GM19324 (cell line): ENCODE measurements around the gene ADCY2.
"Not testable (repeated sequence)": the region's sequence is repeated elsewhere in the genome, so short reads cannot be mapped to it uniquely, and the experiment has no call there.

Experiments used
- ATAC-seq: cut with Tn5 transposase; IDR thresholded peaks from one replicate; pipeline ENCODE4 v1.9.1; 2021; ENCODE audit warnings: mild to moderate bottlenecking, moderate library complexity; ENCODE audit not compliant: unreplicated experiment, low FRiP score

The ADCY2 gene

DNA sequence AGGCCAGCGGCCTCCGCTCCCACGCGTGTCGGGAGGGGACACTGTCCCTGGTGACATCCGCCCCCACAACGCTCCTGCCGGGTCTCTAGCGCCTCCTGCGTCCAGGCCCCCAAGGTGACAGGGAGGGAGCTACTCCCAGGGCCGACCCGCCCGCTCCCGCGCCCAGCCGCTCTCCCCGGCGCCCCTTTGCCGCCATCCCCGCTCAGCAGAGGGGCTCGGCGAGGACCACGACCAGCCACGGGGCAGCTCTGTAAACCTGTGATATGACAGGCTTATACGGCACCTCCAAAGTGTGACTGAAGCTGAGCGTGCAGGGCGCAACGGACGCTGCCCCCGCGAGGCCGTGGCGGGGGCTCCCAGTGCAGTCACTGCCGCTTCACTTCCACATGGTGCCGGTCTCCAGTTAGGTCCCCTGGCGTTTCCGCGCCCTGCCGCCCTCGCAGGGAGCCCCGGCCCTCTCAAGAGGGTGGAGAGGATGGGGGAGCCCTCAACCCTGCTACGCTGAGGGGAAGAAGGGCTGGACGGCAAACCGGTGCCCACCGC is 978 bp upstream of the ADCY2 start:
- ATAC-seq = no peak

DNA sequence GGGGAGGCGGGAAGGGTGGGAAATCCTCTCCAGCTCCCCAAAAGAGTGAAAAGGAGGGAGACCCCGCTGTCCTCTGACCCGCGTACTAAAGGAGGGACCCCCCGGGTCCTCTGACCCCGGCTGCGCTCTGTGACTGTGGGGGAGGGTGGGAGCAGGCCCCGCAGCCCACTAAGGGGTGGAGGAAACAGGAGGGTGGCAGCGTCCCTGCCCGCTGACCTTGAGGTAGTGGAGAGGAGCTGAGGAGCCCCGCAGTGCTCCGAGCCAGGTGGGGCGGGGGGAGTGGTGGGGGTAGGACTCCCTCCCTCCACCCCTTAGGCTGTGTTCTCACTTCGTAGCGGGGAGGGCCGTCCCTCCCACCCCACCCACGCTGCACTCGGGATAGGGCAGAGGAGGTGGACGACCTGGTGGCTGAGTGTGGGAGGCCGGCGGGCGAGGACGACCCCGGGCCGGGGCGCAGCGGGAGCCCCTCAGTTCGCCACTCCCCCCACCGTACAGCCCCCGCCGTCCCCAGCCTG is 449 bp upstream of the ADCY2 start:
- ATAC-seq = no peak

DNA sequence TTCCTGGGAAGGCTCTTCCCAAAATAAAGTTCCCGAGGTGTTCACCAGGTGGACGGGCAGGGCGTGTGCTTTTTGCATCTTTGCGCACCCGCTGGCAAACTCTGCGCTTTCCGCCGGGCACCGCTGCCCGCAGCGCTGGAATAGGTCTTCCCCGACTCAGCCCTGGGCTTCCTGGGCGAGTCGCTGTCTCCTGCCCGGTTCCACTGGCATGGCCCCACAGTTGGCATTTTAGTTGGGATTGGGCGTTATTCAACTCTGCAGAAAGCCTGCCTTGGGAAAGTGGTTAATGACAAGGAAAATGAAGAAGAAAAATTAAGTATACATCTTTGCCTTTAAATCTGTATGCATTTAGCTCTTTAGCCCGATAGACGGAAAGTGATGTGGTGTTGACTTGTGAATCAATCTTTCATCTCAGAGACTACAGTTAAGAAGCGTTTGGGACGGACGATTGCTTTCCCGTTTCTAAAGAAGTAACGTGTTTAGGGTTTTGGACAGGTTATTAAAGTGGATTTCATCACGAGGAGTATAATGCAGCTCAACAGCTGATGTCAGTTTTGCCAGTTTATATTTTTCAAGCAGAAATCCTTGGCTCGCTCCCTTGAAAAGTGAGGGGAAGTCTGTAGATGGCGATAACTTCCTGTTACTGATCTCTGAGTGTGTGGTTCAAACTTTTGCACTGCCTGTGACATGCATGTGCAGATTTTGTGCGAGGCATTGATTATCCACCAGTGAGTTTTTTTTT is 946 bp downstream of the ADCY2 start:
- no peak for ATAC-seq

DNA sequence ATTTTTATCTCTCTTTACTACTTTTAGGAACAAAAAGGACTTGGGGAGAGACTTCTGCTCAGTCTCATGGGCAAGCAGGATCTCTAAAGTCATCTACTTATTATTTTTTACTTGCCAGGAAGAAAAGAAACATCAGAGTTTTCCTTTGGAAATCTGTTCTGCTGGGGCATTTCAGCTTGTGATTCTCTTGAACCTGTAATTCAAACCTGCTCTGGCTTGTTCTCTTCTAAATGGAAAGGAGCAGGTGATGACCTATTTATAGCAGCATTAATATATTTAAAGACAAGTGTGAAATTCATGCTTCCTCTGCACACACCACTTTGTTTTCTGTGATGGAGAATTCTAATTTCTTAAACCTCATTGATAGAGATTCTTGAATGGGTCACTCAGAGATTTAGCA is 2.0 kb downstream of the ADCY2 start:
- no peak for ATAC-seq

DNA sequence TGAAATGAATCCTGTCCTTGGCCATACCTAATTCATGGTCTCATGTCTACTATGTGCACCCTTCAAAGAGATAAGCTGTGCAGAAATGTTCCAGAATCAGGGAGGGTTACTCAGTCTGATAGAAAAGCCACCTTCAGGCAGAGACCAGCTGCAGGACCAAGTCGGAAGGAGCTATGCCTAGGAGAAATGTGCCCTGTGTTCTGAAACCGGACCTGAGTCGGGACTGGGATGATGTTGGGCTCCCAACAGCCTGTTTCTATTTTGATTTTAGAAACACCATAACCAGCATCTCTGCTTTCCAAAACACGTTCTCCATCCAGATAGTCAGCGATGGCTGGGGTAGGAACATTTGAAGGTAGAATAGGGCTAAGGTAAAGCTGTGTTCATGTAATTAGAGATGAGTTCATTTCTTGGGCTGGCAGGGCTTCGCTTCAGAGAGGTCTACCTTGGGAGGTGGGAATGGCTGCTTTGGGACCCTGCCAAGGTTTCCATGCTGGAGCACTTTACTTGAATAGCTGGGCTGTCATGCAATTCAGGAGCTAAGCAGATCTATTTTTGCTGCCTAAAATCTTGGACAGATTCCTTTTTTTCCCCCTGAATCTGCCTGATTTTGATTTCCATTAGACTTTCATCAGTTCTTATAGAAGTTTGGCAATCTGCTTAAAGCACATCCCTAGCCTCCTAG is 2.8 kb downstream of the ADCY2 start:
- no peak for ATAC-seq

DNA sequence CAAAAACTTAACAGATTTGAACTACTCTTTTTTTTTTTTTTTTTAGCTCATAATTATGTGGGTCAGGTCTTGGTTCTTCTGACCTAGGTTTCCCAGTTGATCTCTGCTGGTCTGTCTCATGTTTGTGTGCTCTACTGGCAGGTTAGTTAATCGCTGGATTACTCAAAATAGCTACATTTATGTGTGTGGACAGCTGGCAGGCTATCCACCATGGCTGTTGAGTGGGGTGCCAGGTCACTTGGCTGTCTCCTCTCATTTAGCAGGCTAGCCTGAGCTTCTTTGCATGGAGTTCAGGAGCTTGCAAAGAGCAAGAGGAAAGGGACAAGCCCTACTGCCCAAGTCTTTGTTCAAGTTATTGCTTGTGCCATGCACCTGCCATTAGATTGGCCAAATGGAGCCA is 9.3 kb downstream of the ADCY2 start:
- no peak for ATAC-seq

DNA sequence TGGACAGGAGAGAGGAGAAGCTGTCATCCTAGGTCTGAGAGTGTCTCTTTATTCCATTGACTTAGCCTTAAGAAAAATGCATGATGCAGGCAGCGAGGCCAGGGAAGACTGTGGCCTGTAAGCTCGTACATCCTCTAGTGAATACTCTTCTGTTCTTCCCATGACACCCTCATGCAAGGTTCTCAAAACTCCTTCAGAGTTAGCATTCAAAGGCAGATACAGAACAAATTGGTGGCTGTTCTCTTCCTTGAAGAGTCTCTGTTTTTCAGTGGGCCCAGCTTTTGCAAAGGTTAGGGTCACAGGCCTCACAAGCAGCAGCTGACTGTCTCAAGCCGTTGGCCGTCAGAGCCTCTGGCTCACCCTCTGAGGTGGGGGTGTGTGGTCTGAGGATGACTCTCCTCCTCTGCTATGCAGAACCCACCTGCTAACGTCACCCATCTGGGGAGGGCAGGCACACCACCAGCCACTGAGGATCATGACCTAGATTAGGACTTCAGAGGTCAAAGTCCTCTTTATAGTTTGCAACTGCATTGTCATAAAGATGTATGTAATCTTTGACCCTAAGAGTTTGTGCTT is 15.1 kb downstream of the ADCY2 start:
- ATAC-seq = no peak

DNA sequence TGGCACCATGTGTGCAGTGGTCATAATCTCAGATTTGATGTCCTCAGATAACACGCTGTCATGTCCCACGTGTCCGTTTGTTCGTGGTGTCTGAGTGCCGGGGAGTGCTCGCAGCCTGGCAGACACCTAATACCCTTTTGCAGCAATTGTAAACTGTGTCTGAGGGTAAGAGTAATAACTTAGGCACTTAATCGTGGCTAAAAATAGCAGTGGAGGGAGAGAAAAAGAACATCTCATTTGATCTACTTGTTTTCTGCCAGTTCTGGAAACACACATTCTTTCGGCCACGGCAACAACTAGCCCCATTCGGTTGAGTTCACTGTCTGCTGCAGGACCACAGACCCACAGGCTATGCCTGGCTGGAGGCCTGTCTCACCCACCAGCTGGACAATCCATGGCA is 16.5 kb downstream of the ADCY2 start:
- no peak for ATAC-seq

DNA sequence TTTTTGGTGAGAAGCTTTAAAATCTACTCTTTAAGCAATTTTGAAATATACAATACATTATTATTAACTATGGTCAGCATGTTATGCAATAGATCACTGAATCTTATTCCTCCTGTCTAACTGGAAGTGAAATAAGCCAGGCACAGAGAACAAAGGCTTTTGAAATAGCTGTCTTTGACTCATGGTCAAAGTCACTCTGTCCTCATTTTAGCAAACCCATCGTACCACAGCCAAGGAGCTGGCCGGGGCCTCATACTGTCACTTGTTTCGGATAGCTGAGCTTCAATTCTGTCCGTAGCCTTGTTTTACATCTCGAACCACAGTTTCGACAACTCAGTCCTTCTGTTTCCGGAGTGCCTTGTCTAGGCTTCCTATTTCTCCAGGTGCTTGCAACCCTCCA is 19.2 kb downstream of the ADCY2 start:
- ATAC-seq = no peak

DNA sequence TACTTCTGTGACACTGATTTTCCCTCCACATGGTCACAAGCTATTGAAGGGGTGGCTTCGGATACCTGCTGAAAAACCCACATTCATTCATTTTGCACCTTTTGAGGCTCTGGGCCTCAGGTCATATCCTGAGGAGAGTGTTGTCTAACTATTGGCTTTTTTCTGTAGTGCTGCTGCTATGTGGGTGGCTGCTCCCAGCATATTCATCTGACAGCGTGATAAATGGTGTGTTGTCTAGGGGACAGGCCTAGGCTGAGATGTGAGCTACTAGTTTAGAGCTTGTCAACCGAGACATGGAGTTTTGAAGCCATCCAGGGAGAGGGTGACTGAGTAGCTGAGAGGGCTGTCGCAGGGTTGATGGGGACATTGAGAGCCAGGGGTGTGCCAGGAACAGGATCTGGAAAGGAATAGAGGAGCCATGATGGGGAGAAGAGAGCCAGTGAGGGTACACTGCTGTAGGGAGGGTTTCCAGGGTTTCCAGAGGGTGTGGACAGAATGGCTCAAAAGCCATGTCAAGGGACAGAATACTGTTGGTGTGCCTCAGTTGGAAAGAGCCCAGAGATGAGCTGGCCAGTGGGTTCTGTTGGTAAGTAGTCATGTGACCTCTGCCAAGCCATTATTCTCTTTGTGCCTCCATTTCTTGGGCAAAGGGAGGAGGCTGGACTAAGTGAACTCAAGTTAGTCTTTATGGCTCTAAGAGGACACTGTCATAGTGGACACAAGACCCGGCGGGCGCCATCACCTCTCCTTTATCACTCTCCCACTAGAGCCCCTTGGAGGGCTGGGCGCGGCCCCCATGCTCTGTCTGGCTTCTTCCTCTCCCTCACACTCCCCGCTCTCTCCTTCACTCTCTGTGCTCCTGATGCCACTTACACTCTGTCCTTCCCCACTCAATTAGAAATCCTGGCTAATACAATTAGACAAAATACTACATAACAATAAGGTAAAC is 19.9 kb downstream of the ADCY2 start:
- no peak for ATAC-seq

DNA sequence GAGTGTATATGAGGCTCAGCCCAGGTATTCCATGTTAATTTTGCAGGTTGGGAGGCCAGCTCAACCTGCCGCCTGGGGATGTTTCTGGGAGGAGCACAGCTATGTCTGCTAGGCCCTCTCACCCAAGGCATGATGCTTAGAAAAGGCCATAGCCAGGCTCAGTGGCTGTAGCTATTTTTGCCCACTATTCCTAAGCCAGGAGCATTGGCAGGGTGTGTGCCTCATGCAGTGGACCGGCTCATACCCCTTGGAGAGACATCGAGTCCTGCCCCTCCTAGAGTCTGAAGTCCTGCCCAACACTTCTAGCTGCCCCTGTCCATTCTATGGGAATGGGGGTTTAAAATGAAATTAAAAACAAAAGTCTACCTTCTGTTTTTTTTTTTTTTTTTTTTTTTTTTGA is 22.3 kb downstream of the ADCY2 start:
- ATAC-seq = no peak

DNA sequence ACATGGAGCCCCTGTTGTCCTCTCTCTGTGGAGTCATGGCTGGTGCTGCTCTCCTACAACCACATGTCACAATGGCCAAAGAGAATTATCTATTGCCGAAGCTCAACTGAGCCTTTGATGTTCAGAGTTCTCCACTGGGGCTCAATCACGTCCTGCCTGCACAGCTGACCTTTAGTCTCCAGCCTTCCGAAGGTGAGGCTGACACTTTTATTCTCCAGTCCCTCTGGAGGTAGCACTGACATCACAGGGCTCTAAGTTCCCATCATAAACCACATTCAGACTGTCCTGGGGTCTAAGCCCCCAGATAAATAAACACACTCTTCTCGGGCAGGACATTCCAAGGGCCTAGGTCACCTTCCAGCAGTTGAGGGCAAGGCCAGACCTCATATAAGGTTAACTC is 23.4 kb downstream of the ADCY2 start:
- ATAC-seq = no peak

DNA sequence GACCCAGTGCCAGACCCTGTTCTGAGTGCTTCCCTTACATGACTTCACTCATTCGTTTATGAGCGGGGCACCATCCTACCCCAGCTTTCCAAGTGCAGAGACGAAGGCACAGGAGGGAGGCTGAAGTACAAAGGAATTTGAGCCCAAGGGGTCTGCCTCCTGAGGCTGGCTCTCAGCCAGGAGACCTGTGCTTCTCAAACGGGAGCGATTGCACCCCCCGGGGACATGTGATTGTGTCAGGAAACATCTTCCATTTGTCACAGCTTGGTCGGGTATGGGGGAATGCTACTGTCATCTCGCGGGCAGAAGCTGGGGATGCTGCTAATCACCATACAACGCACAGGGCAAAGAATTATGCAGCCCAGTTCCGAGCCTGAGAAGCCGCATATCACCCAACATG is 23.9 kb downstream of the ADCY2 start:
- ATAC-seq = no peak

DNA sequence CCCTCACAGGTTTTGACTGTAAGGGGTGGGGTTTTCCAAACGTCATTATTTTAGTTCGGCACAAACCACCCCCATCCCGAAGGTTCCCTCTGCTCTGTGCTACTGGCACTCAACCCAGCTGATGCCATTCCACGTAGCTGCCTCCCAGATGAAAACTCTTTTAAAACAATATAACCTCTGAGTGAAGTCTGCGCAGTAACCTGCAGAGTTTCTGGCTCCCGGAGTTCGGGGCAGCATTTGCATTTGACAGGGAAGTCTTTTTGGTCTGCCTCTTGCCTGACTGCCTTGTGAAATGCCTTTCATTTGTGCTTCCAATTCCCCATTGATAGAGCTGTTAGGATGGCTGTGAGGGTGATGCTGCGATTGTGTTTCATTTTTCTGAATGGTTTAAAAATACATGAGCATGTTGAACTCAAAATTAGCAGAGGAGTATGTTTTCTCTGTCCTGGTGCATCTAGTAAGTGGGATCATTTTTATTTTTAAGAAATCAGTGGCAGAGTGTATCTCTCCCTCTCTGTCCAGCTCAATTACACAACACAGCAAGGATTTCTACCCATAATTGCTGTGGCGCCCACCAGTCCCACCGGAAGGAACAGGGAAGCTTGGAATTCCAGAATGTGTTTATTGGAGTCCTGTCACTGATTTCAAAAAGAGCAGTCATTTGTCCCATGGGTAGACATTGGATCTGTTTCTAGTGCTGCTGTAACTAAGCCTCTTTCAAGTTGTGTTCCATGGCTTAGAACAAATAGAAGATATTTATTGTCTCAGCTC is 24.8 kb downstream of the ADCY2 start:
- no peak for ATAC-seq

DNA sequence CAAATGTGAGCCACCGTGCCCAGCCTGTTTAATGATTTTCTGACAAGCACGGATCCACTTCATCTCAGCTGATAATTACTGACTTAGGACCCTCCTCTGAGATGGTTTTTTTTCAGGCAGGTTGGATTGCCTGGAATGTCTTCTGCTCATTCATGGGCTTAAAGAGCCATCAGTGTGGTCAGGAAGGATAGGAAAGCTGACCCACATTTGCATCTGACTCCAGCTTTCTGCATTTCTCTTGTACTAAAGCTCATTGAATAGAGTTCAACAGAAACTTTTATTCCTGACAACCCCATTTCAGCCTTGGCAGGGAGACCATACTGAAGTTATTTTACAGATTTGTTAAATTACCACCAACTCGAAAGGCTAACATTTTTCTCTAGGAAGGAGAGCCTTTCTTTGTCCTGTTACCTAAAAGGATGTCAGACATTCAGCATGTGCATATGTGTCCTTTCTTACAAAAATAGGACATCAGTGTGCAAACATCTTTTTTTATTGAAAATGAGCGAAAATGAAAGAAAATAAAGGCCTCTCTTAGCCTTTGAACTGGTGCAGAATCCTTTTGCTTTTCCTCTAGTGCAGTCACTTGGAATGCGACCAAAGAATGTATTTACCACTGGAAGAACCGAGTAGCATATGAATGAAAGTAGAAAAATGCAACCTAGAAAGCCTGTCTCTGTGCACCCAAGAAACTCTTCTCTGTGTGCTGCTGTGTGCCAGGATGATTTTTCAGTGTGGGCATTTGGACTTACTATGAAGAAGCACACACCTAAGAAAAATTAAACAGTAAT is 26.6 kb downstream of the ADCY2 start:
- no peak for ATAC-seq

DNA sequence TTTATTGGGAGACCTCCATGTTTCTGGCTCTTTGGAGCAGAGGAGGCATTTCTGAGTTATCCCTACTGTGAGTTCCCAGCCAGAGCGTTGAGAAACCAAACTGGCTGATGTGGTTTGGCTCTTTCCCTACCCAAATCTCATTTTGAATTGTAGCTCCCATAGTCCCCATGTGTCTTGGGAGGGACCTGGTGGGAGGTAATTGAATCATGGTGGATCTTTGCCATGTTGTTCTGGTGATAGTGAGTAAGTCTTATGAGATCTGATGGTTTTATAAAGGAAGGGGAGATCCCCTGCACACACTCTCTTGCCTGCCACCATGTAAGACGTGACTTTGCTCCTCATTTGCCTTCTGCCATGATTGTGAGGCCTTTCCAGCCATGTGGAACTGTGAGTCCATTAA is 27.3 kb downstream of the ADCY2 start:
- not testable (repeated sequence) for ATAC-seq

DNA sequence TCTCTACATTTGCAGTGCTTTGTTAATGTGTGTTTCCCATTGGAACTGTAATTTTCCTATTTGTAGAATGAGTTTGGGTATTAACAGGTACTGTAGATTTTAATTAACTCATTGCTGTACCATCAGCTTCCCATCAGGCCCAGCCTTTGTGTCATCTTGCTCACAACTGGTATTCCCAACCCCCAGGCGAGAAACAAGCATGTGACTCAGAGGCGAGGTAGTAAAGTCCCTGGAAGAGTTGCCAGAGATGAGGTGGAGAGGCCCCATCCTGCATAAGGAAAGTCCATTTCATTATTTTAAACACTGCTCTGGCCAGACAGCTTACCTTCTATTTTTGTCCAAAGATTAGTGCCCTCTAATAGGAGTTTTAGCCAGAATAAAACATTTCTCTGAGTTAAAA is 29.9 kb downstream of the ADCY2 start:
- no peak for ATAC-seq

DNA sequence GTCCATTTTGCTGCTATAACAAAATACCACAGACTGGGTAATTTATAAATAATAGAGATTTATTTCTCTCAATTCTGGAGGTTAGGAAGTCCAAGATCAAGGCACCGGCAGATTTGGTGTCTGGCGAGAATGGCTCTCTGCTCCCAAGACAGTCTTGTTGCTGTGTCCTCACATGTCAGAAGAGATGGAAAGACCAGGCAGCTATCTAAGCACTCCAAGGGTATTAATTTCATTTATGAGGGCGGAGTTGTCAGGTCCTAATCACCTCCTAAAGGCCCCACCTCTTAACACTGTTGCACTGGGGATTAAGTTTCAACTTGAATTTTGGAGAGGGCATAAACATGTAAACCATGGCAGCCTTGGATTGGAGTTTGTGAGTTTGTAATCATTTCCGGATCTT is 30.3 kb downstream of the ADCY2 start:
- ATAC-seq = no peak

DNA sequence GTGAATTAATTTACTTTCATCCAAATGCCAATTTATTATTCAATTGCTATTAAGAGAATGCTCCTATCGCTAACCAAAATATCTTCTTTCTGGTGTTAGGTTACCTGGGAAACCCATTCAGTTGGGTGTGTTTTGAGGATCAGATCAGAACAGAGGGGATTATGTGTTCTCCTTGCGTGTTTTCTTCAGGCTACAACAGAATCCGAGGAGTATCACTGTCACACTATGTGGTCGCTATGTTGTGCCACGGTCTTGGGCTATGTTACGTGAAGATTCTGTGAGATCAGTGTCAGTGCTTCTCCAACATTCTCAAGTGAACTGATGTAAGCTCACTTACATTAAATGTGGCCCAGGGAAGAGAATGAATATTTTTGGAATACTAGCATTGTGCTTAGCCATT is 39.0 kb downstream of the ADCY2 start:
- no peak for ATAC-seq
